ENCODE measurements around the gene ISG20.
"Not testable (repeated sequence)": the region's sequence is repeated elsewhere in the genome, so short reads cannot be mapped to it uniquely, and the experiment has no call there.

Gene ISG20

GRCh38 chr15:88619796-88620195, 19.0 kb upstream of the ISG20 start:
- DNase-seq, result no peak

- DNase-seq, result peak; percentile 93
These were observed 17.6 kb upstream of the ISG20 start, which contains the start of gene AEN for GRCh38 chr15:88620995-88621772. AEN (plus strand) TSS chr15:88621340; CDS start chr15:88626210, 4,870 bp downstream.

- DNase-seq, result no peak
These were observed 16.8 kb upstream of the ISG20 start for GRCh38 chr15:88621789-88622604.

GRCh38 chr15:88622605-88622975, 16.2 kb upstream of the ISG20 start:
- DNase-seq, result no peak

- no peak for DNase-seq
These were observed 15.8 kb upstream of the ISG20 start for GRCh38 chr15:88623061-88623460.

- no peak for DNase-seq
These were observed 15.2 kb upstream of the ISG20 start for GRCh38 chr15:88623632-88624031.

DNA sequence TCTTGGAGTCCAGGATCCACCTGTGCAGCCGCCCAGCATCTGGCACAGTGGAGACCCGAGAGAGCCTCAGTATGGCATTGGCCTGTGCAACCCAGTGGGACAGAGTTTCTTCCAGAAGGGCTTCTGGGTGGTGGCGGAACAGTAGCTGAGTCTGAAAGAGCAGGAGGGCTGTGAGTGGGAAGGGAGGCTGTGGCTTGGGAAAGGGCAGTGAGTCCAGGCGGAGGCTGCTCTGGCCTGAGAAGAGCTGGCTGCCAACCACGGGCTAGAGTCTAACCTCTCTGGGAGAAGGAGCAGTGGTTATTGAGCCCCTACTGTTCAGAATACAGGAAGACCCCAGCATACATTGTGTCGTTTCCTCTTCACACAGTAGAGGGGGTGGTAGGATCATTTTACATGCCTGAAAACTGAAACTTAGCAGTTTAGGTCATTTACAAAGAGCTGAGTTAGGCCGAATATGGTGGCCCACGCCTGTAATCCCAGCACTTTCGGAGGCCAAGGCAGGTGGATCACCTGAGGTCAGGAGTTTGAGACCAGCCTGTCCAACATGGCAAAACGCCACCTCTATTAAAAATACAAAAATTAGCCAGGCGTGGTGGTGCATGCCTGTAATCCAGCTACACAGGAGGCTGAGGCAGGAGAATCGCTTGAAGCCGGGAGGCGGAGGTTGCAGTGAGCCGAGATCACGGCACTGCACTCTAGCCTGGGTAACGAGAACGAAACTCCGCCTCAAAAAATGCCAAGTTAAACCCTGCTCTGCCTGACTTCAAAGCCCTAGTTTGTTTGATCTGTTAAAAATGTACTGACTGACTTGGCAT, 14.5 kb upstream of the ISG20 start:
- DNase-seq, result no peak

DNA sequence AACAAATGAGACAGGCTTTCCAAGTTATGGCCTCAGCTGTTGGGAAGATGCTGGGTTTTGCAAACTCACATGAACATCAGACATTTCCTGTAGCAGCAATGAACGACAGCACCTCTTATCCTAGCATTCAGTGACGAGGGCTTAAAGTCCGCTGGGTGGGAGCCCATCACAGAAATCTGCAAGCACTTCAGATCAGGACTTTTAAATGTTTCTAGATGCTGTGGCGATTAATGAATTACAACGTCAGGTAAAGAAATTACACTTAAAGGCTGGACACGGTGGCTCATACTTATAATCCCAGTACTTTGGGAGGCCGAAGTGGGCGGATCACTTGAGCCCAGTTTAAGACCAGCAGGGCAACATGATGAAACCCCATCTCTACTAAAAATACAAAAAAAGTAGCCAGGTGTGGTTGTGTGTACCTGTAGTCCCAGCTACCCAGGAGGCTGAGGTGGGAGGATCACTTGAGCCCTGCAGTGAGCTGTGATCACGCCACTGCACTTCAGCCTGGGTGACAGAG, 13.8 kb upstream of the ISG20 start:
- DNase-seq, result no peak

GRCh38 chr15:88625943-88626741, 12.7 kb upstream of the ISG20 start:
- DNase-seq, result no peak

- no peak for DNase-seq
These were observed 11.4 kb upstream of the ISG20 start for GRCh38 chr15:88627463-88627862.

GRCh38 chr15:88628018-88628654, 10.7 kb upstream of the ISG20 start:
- no peak for DNase-seq

GRCh38 chr15:88629071-88629470, 9.7 kb upstream of the ISG20 start:
- DNase-seq, result no peak

DNA sequence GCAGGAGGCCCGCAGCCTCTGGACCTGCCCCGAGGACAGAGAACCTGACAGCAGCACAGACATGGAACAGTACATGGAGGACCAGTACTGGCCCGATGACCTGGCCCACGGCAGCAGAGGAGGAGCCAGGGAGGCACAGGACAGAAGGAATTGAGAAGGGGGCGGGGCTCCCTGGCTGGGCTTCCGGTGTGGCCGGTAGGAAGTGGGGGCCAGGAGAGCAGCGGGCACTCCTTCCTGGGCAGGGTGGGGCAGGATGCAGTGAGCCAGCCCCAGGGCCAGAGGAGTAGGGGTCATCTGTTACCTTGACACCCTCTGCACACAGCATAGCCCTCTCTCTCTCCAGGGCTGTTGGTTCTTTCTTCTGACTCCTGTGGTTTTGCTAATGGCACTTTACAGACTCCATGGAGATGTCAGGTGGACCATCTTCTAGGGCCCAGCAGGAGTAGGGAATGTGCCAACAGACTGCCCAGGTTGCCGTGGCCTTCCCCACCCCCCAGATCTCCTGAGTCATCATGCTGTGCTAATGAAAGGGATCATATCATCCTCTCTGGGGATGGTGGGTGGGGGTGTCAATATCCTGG, 8.6 kb upstream of the ISG20 start:
- no peak for DNase-seq

GRCh38 chr15:88630798-88631463, 7.9 kb upstream of the ISG20 start:
- DNase-seq, result no peak

GRCh38 chr15:88631464-88632028, 7.3 kb upstream of the ISG20 start:
- no peak for DNase-seq

GRCh38 chr15:88632797-88633196, 6.0 kb upstream of the ISG20 start:
- DNase-seq, result not testable (repeated sequence)

GRCh38 chr15:88634449-88634848, 4.4 kb upstream of the ISG20 start:
- no peak for DNase-seq

DNA sequence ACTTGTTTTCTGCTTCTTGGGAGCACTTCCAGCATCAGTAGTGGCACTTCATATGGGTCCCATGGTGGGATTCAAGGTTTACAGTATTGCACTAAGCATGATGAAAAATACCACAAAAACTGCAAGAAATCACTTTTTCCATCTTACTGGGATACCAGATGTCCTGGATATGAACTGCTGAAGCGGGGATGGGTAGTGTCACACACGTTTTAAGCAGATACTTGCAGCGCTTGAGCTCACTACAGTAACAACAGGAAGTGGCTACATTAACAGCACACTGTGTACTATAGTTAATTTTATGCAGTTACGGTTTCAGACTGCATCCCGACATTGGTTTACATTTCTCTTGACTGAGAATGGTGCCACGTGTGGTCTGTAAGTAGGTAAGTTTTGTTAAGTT, 3.5 kb upstream of the ISG20 start:
- DNase-seq, result no peak

GRCh38 chr15:88636050-88636449, 2.8 kb upstream of the ISG20 start:
- no peak for DNase-seq

DNA sequence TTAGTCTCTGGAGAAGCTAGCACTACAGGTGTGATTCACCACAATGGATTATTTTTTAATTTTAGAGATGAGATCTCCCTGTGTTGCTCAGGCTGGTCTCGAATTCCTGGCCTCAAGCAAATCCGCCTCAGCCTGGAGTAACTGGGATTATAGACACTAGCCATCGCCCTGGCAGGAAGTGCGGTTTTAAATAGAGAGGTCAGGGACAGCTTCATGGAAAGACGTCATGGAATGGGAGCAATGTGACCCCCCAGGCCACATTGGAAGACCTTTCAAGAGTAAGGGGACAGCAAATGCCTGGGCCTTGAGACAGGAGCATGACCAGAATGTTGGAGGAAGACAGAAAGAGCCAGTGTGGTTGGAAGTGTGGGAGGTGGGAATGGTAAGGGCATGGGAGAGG, 2.2 kb upstream of the ISG20 start:
- DNase-seq, result no peak

Data from NCI-H1436 (cell line).